Neural cell (in vitro differentiated cells): ENCODE results near the gene LUZP1. TPM values are rescaled to one million over a fixed set of nuclear protein-coding genes. Genes with fewer than 3 reads are reported as not detected.

ENCODE experiments used
- H2AFZ ChIP-seq: fragments of 200-600, 300-800 bp; sonication (generic), shearing (Covaris generic); 2 replicates; pipeline ENCODE4 v1.6.0; 2014; ENCODE audit warnings: low read depth, mild to moderate bottlenecking, antibody characterized with exemption, low read length, moderate library complexity
- H3F3A ChIP-seq: fragments of 200-600 bp; shearing (Covaris generic); 2 replicates; pipeline ENCODE4 v1.6.1; 2016; ENCODE audit warnings: mild to moderate bottlenecking, moderate library complexity, mixed read lengths, antibody characterized with exemption, low read length; ENCODE audit not compliant: insufficient read depth, poor library complexity, severe bottlenecking
- H3K27ac ChIP-seq: fragments of 200-600, 300-800 bp; sonication (generic), shearing (Covaris generic); 2 replicates; pipeline ENCODE4 v1.5.1; 2014; ENCODE audit warnings: mild to moderate bottlenecking, low read length, moderate library complexity
- H3K27me3 ChIP-seq: fragments of 300-800, 200-600 bp; sonication (generic), shearing (Covaris generic); 2 replicates; pipeline ENCODE4 v1.6.0; 2014; ENCODE audit warnings: mild to moderate bottlenecking, low read depth, low read length, moderate library complexity; ENCODE audit not compliant: insufficient read depth
- H3K36me3 ChIP-seq: fragments of 300-800, 200-600 bp; sonication (generic), shearing (Covaris generic); 2 replicates; pipeline ENCODE4 v1.5.1; 2014; ENCODE audit warnings: mild to moderate bottlenecking, antibody characterized with exemption, low read length, moderate library complexity; ENCODE audit not compliant: insufficient read depth
- H3K4me2 ChIP-seq: fragments of 300-800, 200-600 bp; sonication (generic), shearing (Covaris generic); 2 replicates; pipeline ENCODE4 v1.6.0; 2014; ENCODE audit warnings: mild to moderate bottlenecking, low read length
- H3K4me3 ChIP-seq: fragments of 300-800, 200-600 bp; sonication (generic), shearing (Covaris generic); 2 replicates; pipeline ENCODE4 v1.5.1; 2014; ENCODE audit warnings: mild to moderate bottlenecking, low read length, moderate library complexity
- H3K79me2 ChIP-seq: fragments of 200-600 bp; shearing (Covaris generic); replicated peaks from 2 replicates; pipeline ENCODE4 v1.6.0; 2014; ENCODE audit warnings: mild to moderate bottlenecking, low read length, moderate library complexity; ENCODE audit not compliant: insufficient read depth
- H3K9ac ChIP-seq: fragments of 300-800, 200-600 bp; sonication (generic), shearing (Covaris generic); 2 replicates; pipeline ENCODE4 v1.6.1; 2016; ENCODE audit warnings: mild to moderate bottlenecking, low read length, mixed read lengths
- H3K9me2 ChIP-seq: fragments of 200-600 bp; shearing (Covaris generic); 2 replicates; pipeline ENCODE4 v1.6.1; 2016; ENCODE audit warnings: mild to moderate bottlenecking, low read length, mixed read lengths; ENCODE audit not compliant: insufficient read depth
- H3K9me3 ChIP-seq: fragments of 200-600, 300-800 bp; sonication (generic), shearing (Covaris generic); 2 replicates; pipeline ENCODE4 v1.6.1; 2016; ENCODE audit warnings: mild to moderate bottlenecking, mixed run types, low read length, moderate library complexity, mixed read lengths
- H4K20me1 ChIP-seq: fragments of 200-600 bp; shearing (Covaris generic); 2 replicates; pipeline ENCODE4 v1.6.1; 2016; ENCODE audit warnings: mild to moderate bottlenecking, mixed run types; ENCODE audit not compliant: insufficient read depth
- EP300 ChIP-seq: fragments of 450-650 bp; conservative IDR thresholded peaks from 2 replicates; pipeline ENCODE4 v1.6.1; 2014; ENCODE audit warnings: antibody characterized with exemption, mild to moderate bottlenecking, moderate library complexity; ENCODE audit not compliant: poor library complexity, severe bottlenecking
- EZH2 ChIP-seq: fragments of 200-600, 300-800 bp; shearing (Covaris generic), sonication (generic); IDR thresholded peaks from 2 replicates; pipeline ENCODE4 v1.6.1; 2014; ENCODE audit warnings: antibody characterized with exemption, low read length, borderline replicate concordance, mild to moderate bottlenecking; ENCODE audit not compliant: insufficient read depth, poor library complexity, severe bottlenecking
- MXI1 ChIP-seq: fragments of 450-650 bp; conservative IDR thresholded peaks from 2 replicates; pipeline ENCODE4 v1.6.1; 2014; ENCODE audit warnings: antibody characterized with exemption, mild to moderate bottlenecking; ENCODE audit not compliant: poor library complexity, severe bottlenecking
- POLR2AphosphoS5 ChIP-seq: IDR thresholded peaks from 2 replicates; pipeline ENCODE4 v1.6.1; 2012
- RAD21 ChIP-seq: fragments of 450-650 bp; conservative IDR thresholded peaks from 2 replicates; pipeline ENCODE4 v1.6.1; 2014; ENCODE audit warnings: antibody characterized with exemption, mild to moderate bottlenecking, moderate library complexity
- SMC3 ChIP-seq: fragments of 450-650 bp; conservative IDR thresholded peaks from 2 replicates; pipeline ENCODE4 v1.6.1; 2014; ENCODE audit warnings: antibody characterized with exemption, mild to moderate bottlenecking, moderate library complexity; ENCODE audit not compliant: poor library complexity
- TAF1 ChIP-seq: IDR thresholded peaks from 2 replicates; pipeline ENCODE4 v1.6.1; 2012; ENCODE audit warnings: low read depth
- polyA plus RNA-seq: library from polyadenylated mRNA; depleted of rRNA; stranded (reverse); fragments of >200 nt; gene quantifications from 2 replicates; pipeline ENCODE4 v1.2.3, GENCODE V29; 2014
- TF ChIP-seq, protein P1 (sequence below): IDR thresholded peaks from 2 replicates; pipeline ENCODE4 v1.6.1; 2012; ENCODE audit warnings: borderline replicate concordance
- TF ChIP-seq, protein P2 (sequence below): fragments of 450-650 bp; IDR thresholded peaks from 2 replicates; pipeline ENCODE4 v1.5.1; 2014; ENCODE audit warnings: antibody characterized with exemption, mild to moderate bottlenecking, moderate library complexity; ENCODE audit not compliant: poor library complexity, severe bottlenecking

Gene LUZP1
- polyA plus RNA-seq, 1 donor from 2014 or later: 2.3 TPM

DNA sequence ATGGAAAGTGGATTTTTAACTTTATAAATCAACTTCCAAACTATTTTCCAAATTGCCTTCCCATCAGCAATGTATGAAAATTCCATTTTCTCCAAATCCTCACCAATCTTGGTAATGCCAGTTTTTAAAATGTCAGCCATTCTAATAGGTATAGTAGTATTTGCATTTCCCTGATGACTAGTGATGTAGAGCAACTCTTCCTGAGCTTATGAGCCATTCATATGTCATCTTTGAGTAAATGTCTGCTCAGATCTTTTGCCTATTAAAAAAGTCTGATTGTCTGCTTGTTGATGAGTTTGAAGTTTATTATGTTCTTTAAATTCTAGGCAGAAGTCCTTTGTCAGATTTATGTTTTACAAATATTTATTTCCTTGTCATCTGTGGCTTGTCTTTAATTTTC is 94.6 kb downstream of the LUZP1 start:
- H3K9ac ChIP-seq: no peak overlapping the region
- H3K27ac ChIP-seq: no peak overlapping the region
- no peaks in the 10 kb centered on the region for H4K20me1 ChIP-seq
- H3K36me3 ChIP-seq: peaks cover 31% of the 10 kb centered on the region
- no peak overlapping the region for H3K4me2 ChIP-seq
- no peak for TF ChIP-seq TAF1
- TF ChIP-seq SMC3: no peak
- H3K4me3 ChIP-seq: no peak overlapping the region
- no peaks in the 10 kb centered on the region for H3K9me3 ChIP-seq
- H3K9me2 ChIP-seq: no peaks in the 10 kb centered on the region
- H3F3A ChIP-seq: no peaks in the 10 kb centered on the region
- H3K79me2 ChIP-seq: no peaks in the 10 kb centered on the region
- H2AFZ ChIP-seq: no peak overlapping the region
- H3K27me3 ChIP-seq: no peaks in the 10 kb centered on the region

DNA sequence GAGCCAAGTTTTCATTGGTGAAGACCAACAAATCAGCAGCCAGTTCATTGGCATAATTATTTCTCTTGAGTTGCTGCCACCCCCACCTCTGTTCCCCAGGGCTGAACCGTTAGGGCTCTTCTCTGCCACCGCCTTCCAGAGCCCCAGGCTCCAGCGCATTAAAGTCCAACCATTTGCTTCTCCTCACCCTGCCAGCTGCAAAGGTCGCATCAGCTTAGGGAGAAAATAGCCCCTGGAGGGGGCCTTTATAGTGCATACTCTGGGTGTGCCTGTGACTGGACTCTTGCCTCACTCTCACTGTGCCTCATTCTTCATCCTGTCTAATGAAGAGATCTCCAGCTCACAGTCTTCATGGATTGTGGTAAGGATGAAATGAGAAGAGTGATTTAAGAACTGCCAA is 99.0 kb downstream of the LUZP1 start:
- H3K9me3 ChIP-seq: no peaks in the 10 kb centered on the region
- no peak overlapping the region for H3K9ac ChIP-seq
- peaks cover 10% of the 10 kb centered on the region for H3K79me2 ChIP-seq
- H3K27ac ChIP-seq: no peak overlapping the region
- no peak overlapping the region for H3K4me2 ChIP-seq
- H3K36me3 ChIP-seq: peaks cover 30% of the 10 kb centered on the region
- no peaks in the 10 kb centered on the region for H3K9me2 ChIP-seq
- H2AFZ ChIP-seq: no peak overlapping the region
- H3K4me3 ChIP-seq: no peak overlapping the region
- TF ChIP-seq POLR2AphosphoS5: no peak
- no peaks in the 10 kb centered on the region for H3F3A ChIP-seq
- H4K20me1 ChIP-seq: no peaks in the 10 kb centered on the region
- H3K27me3 ChIP-seq: no peaks in the 10 kb centered on the region

DNA sequence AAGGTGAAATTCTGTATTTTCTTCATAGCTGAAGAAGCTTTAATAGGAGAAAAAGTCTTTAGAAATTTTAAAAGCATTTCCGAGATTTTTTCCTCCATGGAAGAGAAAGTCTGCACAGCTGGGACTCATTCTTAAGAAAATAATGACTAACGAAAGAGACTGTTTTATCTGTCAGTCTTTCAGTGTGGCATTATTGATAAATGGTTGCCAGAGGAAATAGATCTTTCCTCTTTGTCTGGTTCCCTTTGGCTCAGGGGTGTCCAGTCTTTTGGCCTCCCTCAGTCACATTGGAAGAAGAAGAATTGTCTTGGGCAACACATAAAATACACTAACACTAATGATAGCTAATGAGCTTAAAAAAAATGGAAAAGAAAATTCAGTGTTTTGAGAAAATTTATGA is 99.5 kb downstream of the LUZP1 start:
- no peak overlapping the region for H3K4me3 ChIP-seq
- no peaks in the 10 kb centered on the region for H3F3A ChIP-seq
- no peaks in the 10 kb centered on the region for H4K20me1 ChIP-seq
- peaks cover 15% of the 10 kb centered on the region for H3K79me2 ChIP-seq
- no peaks in the 10 kb centered on the region for H3K27me3 ChIP-seq
- H3K4me2 ChIP-seq: no peak overlapping the region
- H3K36me3 ChIP-seq: peaks cover 30% of the 10 kb centered on the region
- H3K27ac ChIP-seq: no peak overlapping the region
- H2AFZ ChIP-seq: no peak overlapping the region
- no peaks in the 10 kb centered on the region for H3K9me2 ChIP-seq
- no peaks in the 10 kb centered on the region for H3K9me3 ChIP-seq
- no peak overlapping the region for H3K9ac ChIP-seq
- no peak for TF ChIP-seq TAF1
- TF ChIP-seq, protein P1, sequence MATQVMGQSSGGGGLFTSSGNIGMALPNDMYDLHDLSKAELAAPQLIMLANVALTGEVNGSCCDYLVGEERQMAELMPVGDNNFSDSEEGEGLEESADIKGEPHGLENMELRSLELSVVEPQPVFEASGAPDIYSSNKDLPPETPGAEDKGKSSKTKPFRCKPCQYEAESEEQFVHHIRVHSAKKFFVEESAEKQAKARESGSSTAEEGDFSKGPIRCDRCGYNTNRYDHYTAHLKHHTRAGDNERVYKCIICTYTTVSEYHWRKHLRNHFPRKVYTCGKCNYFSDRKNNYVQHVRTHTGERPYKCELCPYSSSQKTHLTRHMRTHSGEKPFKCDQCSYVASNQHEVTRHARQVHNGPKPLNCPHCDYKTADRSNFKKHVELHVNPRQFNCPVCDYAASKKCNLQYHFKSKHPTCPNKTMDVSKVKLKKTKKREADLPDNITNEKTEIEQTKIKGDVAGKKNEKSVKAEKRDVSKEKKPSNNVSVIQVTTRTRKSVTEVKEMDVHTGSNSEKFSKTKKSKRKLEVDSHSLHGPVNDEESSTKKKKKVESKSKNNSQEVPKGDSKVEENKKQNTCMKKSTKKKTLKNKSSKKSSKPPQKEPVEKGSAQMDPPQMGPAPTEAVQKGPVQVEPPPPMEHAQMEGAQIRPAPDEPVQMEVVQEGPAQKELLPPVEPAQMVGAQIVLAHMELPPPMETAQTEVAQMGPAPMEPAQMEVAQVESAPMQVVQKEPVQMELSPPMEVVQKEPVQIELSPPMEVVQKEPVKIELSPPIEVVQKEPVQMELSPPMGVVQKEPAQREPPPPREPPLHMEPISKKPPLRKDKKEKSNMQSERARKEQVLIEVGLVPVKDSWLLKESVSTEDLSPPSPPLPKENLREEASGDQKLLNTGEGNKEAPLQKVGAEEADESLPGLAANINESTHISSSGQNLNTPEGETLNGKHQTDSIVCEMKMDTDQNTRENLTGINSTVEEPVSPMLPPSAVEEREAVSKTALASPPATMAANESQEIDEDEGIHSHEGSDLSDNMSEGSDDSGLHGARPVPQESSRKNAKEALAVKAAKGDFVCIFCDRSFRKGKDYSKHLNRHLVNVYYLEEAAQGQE: no peak
- TF ChIP-seq EP300: no peak
- no peak for TF ChIP-seq SMC3
- no peak for TF ChIP-seq MXI1
- TF ChIP-seq, protein P2, sequence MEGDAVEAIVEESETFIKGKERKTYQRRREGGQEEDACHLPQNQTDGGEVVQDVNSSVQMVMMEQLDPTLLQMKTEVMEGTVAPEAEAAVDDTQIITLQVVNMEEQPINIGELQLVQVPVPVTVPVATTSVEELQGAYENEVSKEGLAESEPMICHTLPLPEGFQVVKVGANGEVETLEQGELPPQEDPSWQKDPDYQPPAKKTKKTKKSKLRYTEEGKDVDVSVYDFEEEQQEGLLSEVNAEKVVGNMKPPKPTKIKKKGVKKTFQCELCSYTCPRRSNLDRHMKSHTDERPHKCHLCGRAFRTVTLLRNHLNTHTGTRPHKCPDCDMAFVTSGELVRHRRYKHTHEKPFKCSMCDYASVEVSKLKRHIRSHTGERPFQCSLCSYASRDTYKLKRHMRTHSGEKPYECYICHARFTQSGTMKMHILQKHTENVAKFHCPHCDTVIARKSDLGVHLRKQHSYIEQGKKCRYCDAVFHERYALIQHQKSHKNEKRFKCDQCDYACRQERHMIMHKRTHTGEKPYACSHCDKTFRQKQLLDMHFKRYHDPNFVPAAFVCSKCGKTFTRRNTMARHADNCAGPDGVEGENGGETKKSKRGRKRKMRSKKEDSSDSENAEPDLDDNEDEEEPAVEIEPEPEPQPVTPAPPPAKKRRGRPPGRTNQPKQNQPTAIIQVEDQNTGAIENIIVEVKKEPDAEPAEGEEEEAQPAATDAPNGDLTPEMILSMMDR: no peak
- no peak for TF ChIP-seq EZH2
- no peak for TF ChIP-seq RAD21
- no peak for TF ChIP-seq POLR2AphosphoS5
